Measurements from ENCODE around the gene OTOG. TPM values are rescaled to one million over a fixed set of nuclear protein-coding genes. Genes with fewer than 3 reads are reported as not detected.
A peak's percentile ranks its signal among the peaks of the same experiment; 100 is the strongest.

OTOG gene
- total and polyA plus RNA-seq, 11 donors = not detected

- no peak for TF ChIP-seq POLR2A (IDR thresholded peaks at IDR 0.05)
- no peak for TF ChIP-seq CTCF (IDR thresholded peaks at IDR 0.05)
- Histone ChIP-seq H3K4me3 (no peak overlapping the region), H3K36me3 (no peaks in the 10 kb centered on the region), H3K4me1 (no peaks in the 10 kb centered on the region), H3K27me3 (peaks cover 0 to 1% (median 0%) of the 10 kb centered on the region in 9 donors), H3K9me3 (no peaks in the 10 kb centered on the region), H3K27ac (no peak overlapping the region)
- intact Hi-C loops (cut with DNase I) = no loop called here
- ATAC-seq = peak in 1 of 4 donors; percentile 20
- peak in 1 of 5 donors; percentile 39 for DNase-seq
- 75 to 79% (median 76%) methylated on average over 10 to 14 of the region's 14 CpGs for WGBS, 4 donors
Observed at GRCh38 chr11:17633987-17634775, 87.1 kb downstream of the OTOG start.

- ATAC-seq = peak in 1 of 4 donors; percentile 20
- Histone ChIP-seq H3K4me3 (no peak overlapping the region), H3K27ac (no peak overlapping the region), H3K36me3 (no peaks in the 10 kb centered on the region), H3K27me3 (no peaks in the 10 kb centered on the region), H3K9me3 (no peaks in the 10 kb centered on the region), H3K4me1 (no peaks in the 10 kb centered on the region)
- peak in 1 of 5 donors; percentile 51 for DNase-seq
- WGBS, 4 donors = 76 to 80% (median 79%) methylated on average over 10 to 25 of the region's 25 CpGs
- TF ChIP-seq CTCF (IDR thresholded peaks at IDR 0.05) = no peak
- TF ChIP-seq POLR2A (IDR thresholded peaks at IDR 0.05) = no peak
- intact Hi-C loops (cut with DNase I) = no loop called here
Observed at GRCh38 chr11:17634776-17635550, 87.9 kb downstream of the OTOG start.

GRCh38 chr11:17635551-17635938 is 88.5 kb downstream of the OTOG start:
- H3K4me1 ChIP-seq = no peaks in the 10 kb centered on the region
- no peaks in the 10 kb centered on the region for H3K36me3 ChIP-seq
- WGBS, 4 donors = 79 to 88% (median 82%) methylated on average over 8 to 9 of the region's 9 CpGs
- no peak for ATAC-seq
- intact Hi-C loops (cut with DNase I) = no loop called here
- no peak for TF ChIP-seq POLR2A (IDR thresholded peaks at IDR 0.05)
- no peak overlapping the region for H3K27ac ChIP-seq
- H3K27me3 ChIP-seq = no peaks in the 10 kb centered on the region
- H3K4me3 ChIP-seq = no peak overlapping the region
- DNase-seq = peak in 1 of 5 donors; percentile 58
- H3K9me3 ChIP-seq = no peaks in the 10 kb centered on the region

GRCh38 chr11:17636721-17637120 is 89.7 kb downstream of the OTOG start:
- no peak overlapping the region for H3K27ac ChIP-seq
- no peaks in the 10 kb centered on the region for H3K36me3 ChIP-seq
- TF ChIP-seq CTCF (IDR thresholded peaks at IDR 0.05) (no peak), POLR2A (IDR thresholded peaks at IDR 0.05) (no peak)
- ATAC-seq (no peak), DNase-seq (no peak)
- 76 to 81% (median 79%) methylated on average over 5 of the region's 5 CpGs for WGBS, 4 donors
- no peak overlapping the region for H3K4me3 ChIP-seq
- no peaks in the 10 kb centered on the region for H3K27me3 ChIP-seq
- H3K9me3 ChIP-seq = no peaks in the 10 kb centered on the region
- intact Hi-C loops (cut with DNase I) = no loop called here
- H3K4me1 ChIP-seq = no peaks in the 10 kb centered on the region
